Stomach (tissue), 9 donors: Measurements from ENCODE around the gene INPP5A. TPM values are rescaled to one million over a fixed set of nuclear protein-coding genes. Genes with fewer than 3 reads are reported as not detected.

Experiments used
- DNase-seq, 2 donors: peaks; one replicate each; pipeline versions ENCODE4 v3.0.0 to v3.0.0-alpha.2; 2013 to 2019
- H3K27ac ChIP-seq, 5 donors: fragments of 200-600 bp in 4 of 5; sonication (generic) in 4 of 5; one replicate each; pipeline ENCODE4 v1.5.1; 2013 to 2019; ENCODE audit warnings: mild to moderate bottlenecking in 1 of 5, moderate library complexity in 1 of 5
- H3K27me3 ChIP-seq, 3 donors: fragments of 200-600 bp; sonication (generic); one replicate each; pipeline ENCODE4 v1.5.1; 2017 to 2019; ENCODE audit warnings: mixed run types in 1 of 3
- H3K36me3 ChIP-seq, 4 donors: fragments of 200-600 bp; sonication (generic); 1 replicate in 3 of 4; 2 replicates in 1 of 4; pipeline ENCODE4 v1.5.1; 2016 to 2019
- H3K4me1 ChIP-seq, 4 donors: fragments of 200-600 bp; sonication (generic); one replicate each; pipeline ENCODE4 v1.5.1; 2016 to 2019
- H3K4me3 ChIP-seq, 4 donors: fragments of 200-600 bp; sonication (generic) in 3 of 4; one replicate each; pipeline ENCODE4 v1.5.1; 2016 to 2019; ENCODE audit warnings: mild to moderate bottlenecking in 1 of 4
- H3K9me3 ChIP-seq, 4 donors: fragments of 200-600 bp; sonication (generic); one replicate each; pipeline ENCODE4 v1.5.1; 2016 to 2019
- CTCF ChIP-seq, 7 experiments: fragments of 450-650 bp in 4 of 7; fragments of 200-600 bp in 3 of 7; sonication (generic) in 3 of 7; IDR thresholded peaks; one replicate each; pipeline ENCODE4 v1.5.1; 2016 to 2019; ENCODE audit warnings: antibody characterized with exemption in 7 of 7, control low read depth in 2 of 7, mild to moderate bottlenecking in 1 of 7
- EP300 ChIP-seq: sonication (generic); formaldehyde crosslinking; IDR thresholded peaks from one replicate; pipeline ENCODE4 v1.6.1; 2017; ENCODE audit warnings: antibody characterized with exemption
- POLR2A ChIP-seq, 4 donors: fragments of 450-650 bp; IDR thresholded peaks; one replicate each; pipeline ENCODE4 v1.6.1; 2016; ENCODE audit warnings: antibody characterized with exemption in 4 of 4, control low read depth in 2 of 4, mild to moderate bottlenecking in 1 of 4, moderate library complexity in 1 of 4
- POLR2AphosphoS5 ChIP-seq, 3 donors: sonication (generic); formaldehyde crosslinking; IDR thresholded peaks; one replicate each; pipeline ENCODE4 v1.6.1; 2016; ENCODE audit warnings: antibody characterized with exemption in 3 of 3
- WGBS, 5 donors: extraction: QIAGEN DNeasy Blood & Tissue Kit in 3 of 5; methylation state at CpG; one replicate each; pipeline versions ENCODE4 v1.1.5 to v1.1.7; 2013 to 2018; 5-methylcytosine and 5-hydroxymethylcytosine counted together
- intact Hi-C: fragments of 100-400 bp; cut with DNase I; formaldehyde crosslinking; loops from one replicate; pipeline ENCODE4 v1.15.1; 2023; ENCODE audit warnings: low total_unique reads
- polyA plus RNA-seq, 3 donors: library from polyadenylated mRNA; stranded (reverse); fragments of 200-250 nt; gene quantifications; one replicate each; pipeline ENCODE4 v1.2.3, GENCODE V29; 2013
- total RNA-seq, 5 donors: library from RNA; depleted of rRNA; stranded (reverse); fragments of >200 nt; gene quantifications; one replicate each; pipeline versions ENCODE4 v1.1.0 to v1.2.3, GENCODE V29; 2014 to 2016
- donor health status: healthy with polysubstance abuse.
- donor health status: Bipolar disorder and iron deficiency.
- donor health status: healthy.

INPP5A gene
- total and polyA plus RNA-seq, 8 donors = 17.2 to 72.3 (median 31.0) TPM

DNA sequence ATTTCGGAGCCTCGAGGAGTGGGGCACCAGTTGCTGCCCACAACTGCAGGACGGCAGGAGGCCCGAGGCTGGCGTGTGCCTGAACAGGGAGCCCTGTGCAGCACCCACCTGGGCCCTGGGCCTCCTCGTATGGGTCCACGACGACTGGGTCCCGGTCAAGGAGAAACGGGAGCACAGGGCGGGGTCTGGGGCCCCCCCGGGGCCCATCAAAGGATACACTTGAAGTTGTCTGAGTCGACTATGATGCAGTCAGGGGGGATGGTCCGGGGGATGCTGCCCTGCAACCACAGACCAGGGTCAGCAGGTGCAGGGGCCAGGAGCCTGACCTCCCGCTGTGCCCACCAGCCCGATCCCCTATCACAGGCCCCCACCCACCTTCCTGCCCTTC lies 276.9 kb downstream of the INPP5A start:
- H3K27me3 ChIP-seq = peaks cover 0 to 91% (median 0%) of the 10 kb centered on the region in 3 donors

GRCh38 chr10:132815168-132815857 lies 277.7 kb downstream of the INPP5A start:
- Histone ChIP-seq H3K27ac (no peak overlapping the region), H3K4me1 (no peaks in the 10 kb centered on the region), H3K36me3 (no peaks in the 10 kb centered on the region), H3K4me3 (no peak overlapping the region), H3K9me3 (peaks cover 0 to 6% (median 0%) of the 10 kb centered on the region in 4 donors), H3K27me3 (peaks cover 0 to 83% (median 0%) of the 10 kb centered on the region in 3 donors)
- intact Hi-C loops = no loop called here
- DNase-seq = no peak
- 66 to 83% (median 79%) methylated on average over 18 of the region's 18 CpGs for WGBS, 5 donors
- TF ChIP-seq CTCF (IDR thresholded peaks at IDR 0.05) (no peak), POLR2AphosphoS5 (IDR thresholded peaks at IDR 0.05) (no peak), POLR2A (IDR thresholded peaks at IDR 0.05) (no peak), EP300 (no peak)

More for the DNA sequence above, 276.9 kb downstream of the INPP5A start:
- no peak overlapping the region for H3K27ac ChIP-seq
- no peak for DNase-seq
- no peak overlapping the region for H3K4me3 ChIP-seq
- TF ChIP-seq POLR2AphosphoS5 (IDR thresholded peaks at IDR 0.05) (no peak), POLR2A (IDR thresholded peaks at IDR 0.05) (no peak), CTCF (IDR thresholded peaks at IDR 0.05) (no peak), EP300 (no peak)
- no peaks in the 10 kb centered on the region for H3K36me3 ChIP-seq
- WGBS, 5 donors = 74 to 85% (median 78%) methylated on average over 12 to 16 of the region's 16 CpGs
- peaks cover 0 to 5% (median 0%) of the 10 kb centered on the region in 4 donors for H3K9me3 ChIP-seq
- intact Hi-C loops = no loop called here
- H3K4me1 ChIP-seq = no peaks in the 10 kb centered on the region

DNA sequence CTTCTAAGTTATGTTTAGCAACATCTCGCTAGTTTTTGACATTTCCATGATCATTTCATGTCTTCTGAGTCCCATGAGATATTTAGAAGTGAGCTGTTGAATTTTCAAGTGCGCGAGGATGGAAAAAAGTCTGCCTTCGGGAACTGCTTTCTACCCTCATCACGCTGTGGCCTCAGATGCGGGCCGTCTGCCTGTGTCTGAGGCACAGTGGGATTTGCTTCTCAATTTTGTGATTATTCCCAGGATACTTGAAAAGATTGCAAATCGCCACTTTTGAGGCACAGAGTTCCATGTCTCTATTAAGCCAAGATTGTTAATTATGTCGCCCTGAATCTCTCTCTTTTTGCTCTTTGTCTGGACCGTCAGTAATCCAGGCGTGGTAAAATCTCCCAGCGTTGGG lies 279.1 kb downstream of the INPP5A start:
- 81 to 86% (median 82%) methylated on average over 12 of the region's 12 CpGs for WGBS, 5 donors
- intact Hi-C loops = no loop called here
- no peak overlapping the region for H3K27ac ChIP-seq

DNA sequence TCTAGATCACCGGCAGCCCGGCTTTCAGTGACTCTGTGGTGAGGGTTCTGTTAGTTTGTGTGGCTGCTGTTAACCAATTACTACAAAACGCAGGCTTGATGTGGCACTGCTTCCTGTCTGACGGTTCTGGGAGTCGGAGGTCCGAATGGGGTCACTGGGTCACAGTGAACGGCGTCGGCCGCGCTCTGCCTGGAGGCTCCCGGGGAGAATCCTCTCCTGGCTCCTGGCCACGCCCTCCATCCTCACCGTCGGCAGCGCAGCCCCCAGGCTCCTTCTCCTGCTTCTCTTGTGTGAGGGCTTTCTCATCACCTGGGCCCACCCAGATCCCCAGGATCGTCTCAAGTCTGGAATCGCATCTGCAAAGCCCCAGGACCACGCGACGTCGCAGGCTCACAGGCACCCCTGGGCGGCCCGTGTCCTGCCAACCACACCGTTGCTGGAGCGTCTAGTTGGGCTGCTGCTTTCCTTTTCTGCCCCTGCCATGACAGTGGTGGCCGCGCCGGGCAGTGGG lies 280.2 kb downstream of the INPP5A start:
- Histone ChIP-seq H3K36me3 (no peaks in the 10 kb centered on the region), H3K4me1 (no peaks in the 10 kb centered on the region), H3K27ac (no peak overlapping the region), H3K9me3 (peaks cover 0 to 6% (median 0%) of the 10 kb centered on the region in 4 donors), H3K27me3 (peaks cover 0 to 58% (median 0%) of the 10 kb centered on the region in 3 donors), H3K4me3 (no peak overlapping the region)
- DNase-seq = no peak
- 79 to 88% (median 84%) methylated on average over 29 of the region's 29 CpGs for WGBS, 5 donors
- intact Hi-C loops = no loop called here
- TF ChIP-seq EP300 (no peak), POLR2A (IDR thresholded peaks at IDR 0.05) (no peak), CTCF (IDR thresholded peaks at IDR 0.05) (no peak), POLR2AphosphoS5 (IDR thresholded peaks at IDR 0.05) (no peak)

More for the DNA sequence above, 279.1 kb downstream of the INPP5A start:
- no peak for DNase-seq
- Histone ChIP-seq H3K4me1 (no peaks in the 10 kb centered on the region), H3K4me3 (no peak overlapping the region), H3K27me3 (peaks cover 0 to 69% (median 0%) of the 10 kb centered on the region in 3 donors), H3K9me3 (peaks cover 0 to 6% (median 0%) of the 10 kb centered on the region in 4 donors), H3K36me3 (no peaks in the 10 kb centered on the region)
- TF ChIP-seq CTCF (IDR thresholded peaks at IDR 0.05) = no peak
- TF ChIP-seq POLR2AphosphoS5 (IDR thresholded peaks at IDR 0.05) = no peak
- TF ChIP-seq EP300 = no peak
- no peak for TF ChIP-seq POLR2A (IDR thresholded peaks at IDR 0.05)
